ENCODE data around the gene PSME3IP1. TPM values are rescaled to one million over a fixed set of nuclear protein-coding genes. Genes with fewer than 3 reads are reported as not detected.

PSME3IP1 gene
- total and polyA plus RNA-seq, 7 donors = 37.1 to 61.9 (median 48.7) TPM

GRCh38 chr16:57209780-57210179, 23.9 kb upstream of the PSME3IP1 start:
- 98 to 99% (median 98%) methylated on average over 5 of the region's 5 CpGs for WGBS, 3 donors
- ATAC-seq (no peak), DNase-seq (no peak)
- no peaks in the 10 kb centered on the region for H3K27me3 ChIP-seq (ENCODE audit: insufficient read depth in 3 of 3, low read length in 2 of 3)
- no peak overlapping the region for H3K27ac ChIP-seq
- no peaks in the 10 kb centered on the region for H3K4me1 ChIP-seq
- no peak for TF ChIP-seq CTCF (IDR thresholded peaks at IDR 0.05)
- H3K9me3 ChIP-seq = no peaks in the 10 kb centered on the region
- H3K36me3 ChIP-seq (ENCODE audit: insufficient read depth in 1 of 2, low read depth in 1 of 2) = peaks cover 4 to 96% of the 10 kb centered on the region in 2 donors
- H3K4me3 ChIP-seq = no peak overlapping the region
- intact Hi-C loops (cut with DNase I) = loop anchor here in 1 of 2 donors (10.0 kb wide), 1 partner anchor 55 kb away; no protein-coding TSS in a partner anchor

- H3K36me3 ChIP-seq (ENCODE audit: insufficient read depth in 1 of 2, low read depth in 1 of 2) = peaks cover 4 to 94% of the 10 kb centered on the region in 2 donors
- DNase-seq = no peak
Observed at GRCh38 chr16:57208926-57209325, 23.1 kb upstream of the PSME3IP1 start.

GRCh38 chr16:57204675-57205074, 18.8 kb upstream of the PSME3IP1 start:
- no peak for TF ChIP-seq CTCF (IDR thresholded peaks at IDR 0.05)
- no peak for ATAC-seq

More at GRCh38 chr16:57208926-57209325, 23.1 kb upstream of the PSME3IP1 start:
- H3K4me1 ChIP-seq = no peaks in the 10 kb centered on the region
- intact Hi-C loops (cut with DNase I) = no loop called here
- no peaks in the 10 kb centered on the region for H3K9me3 ChIP-seq
- no peak overlapping the region for H3K4me3 ChIP-seq
- no peaks in the 10 kb centered on the region for H3K27me3 ChIP-seq (ENCODE audit: insufficient read depth in 3 of 3, low read length in 2 of 3)
- no peak for ATAC-seq
- 93 to 99% (median 93%) methylated on average over 1 of the region's 1 CpG for WGBS, 3 donors
- no peak for TF ChIP-seq CTCF (IDR thresholded peaks at IDR 0.05)
- no peak overlapping the region for H3K27ac ChIP-seq

GRCh38 chr16:57203451-57203850, 17.6 kb upstream of the PSME3IP1 start:
- H3K4me3 ChIP-seq = no peak overlapping the region
- H3K27me3 ChIP-seq (ENCODE audit: insufficient read depth in 3 of 3, low read length in 2 of 3) = no peaks in the 10 kb centered on the region
- H3K36me3 ChIP-seq (ENCODE audit: insufficient read depth in 1 of 2, low read depth in 1 of 2) = peaks cover 0 to 40% of the 10 kb centered on the region in 2 donors
- ATAC-seq = no peak
- H3K4me1 ChIP-seq = peaks cover 4% of the 10 kb centered on the region
- 42 to 74% (median 52%) methylated on average over 1 of the region's 1 CpG for WGBS, 3 donors
- DNase-seq = no peak
- no peak for TF ChIP-seq CTCF (IDR thresholded peaks at IDR 0.05)
- H3K27ac ChIP-seq = no peak overlapping the region
- no peaks in the 10 kb centered on the region for H3K9me3 ChIP-seq
- intact Hi-C loops (cut with DNase I) = no loop called here

More at GRCh38 chr16:57204675-57205074, 18.8 kb upstream of the PSME3IP1 start:
- Histone ChIP-seq H3K27ac (no peak overlapping the region), H3K36me3 (ENCODE audit: insufficient read depth in 1 of 2, low read depth in 1 of 2) (peaks cover 0 to 53% of the 10 kb centered on the region in 2 donors), H3K4me3 (no peak overlapping the region), H3K4me1 (no peaks in the 10 kb centered on the region), H3K9me3 (no peaks in the 10 kb centered on the region), H3K27me3 (ENCODE audit: insufficient read depth in 3 of 3, low read length in 2 of 3) (no peaks in the 10 kb centered on the region)
- DNase-seq = no peak
- intact Hi-C loops (cut with DNase I) = no loop called here
- WGBS, 3 donors = 89 to 93% (median 93%) methylated on average over 12 of the region's 12 CpGs

Measured in psoas muscle (tissue), 8 donors.